ENCODE measurements around the gene PDE4D. TPM values are rescaled to one million over a fixed set of nuclear protein-coding genes. Genes with fewer than 3 reads are reported as not detected.

Gene PDE4D
- total RNA-seq, 2 experiments from 2014 or later, result 164 to 175 TPM

GRCh38 chr5:59525957-59526356 lies 367.6 kb downstream of the PDE4D start:
- no peak overlapping the region for H3K4me3 Mint-ChIP-seq
- H3K27ac ChIP-seq (ENCODE audit: low read depth in 1 of 2, low read length in 2 of 2), result no peak overlapping the region
- TF ChIP-seq CTCF (IDR thresholded peaks at IDR 0.05), result no peak
- no peaks in the 10 kb centered on the region for H3K27me3 ChIP-seq (ENCODE audit: control insufficient read depth in 1 of 2, insufficient read depth in 2 of 2, low read length in 2 of 2)
- H3K4me1 Mint-ChIP-seq (ENCODE audit: low read depth), result no peaks in the 10 kb centered on the region
- no peaks in the 10 kb centered on the region for H3K27me3 Mint-ChIP-seq
- CTCF ChIA-PET, result no interaction called here
- no peaks in the 10 kb centered on the region for H3K9me3 ChIP-seq (ENCODE audit: control insufficient read depth in 1 of 2, insufficient read depth in 1 of 2, low read length in 2 of 2)
- peaks cover 4% of the 10 kb centered on the region for H3K9me3 Mint-ChIP-seq
- H3K4me1 ChIP-seq (ENCODE audit: insufficient read depth, low read length), result no peaks in the 10 kb centered on the region
- POLR2A ChIA-PET, result no interaction called here
- intact Hi-C loops (cut with DNase I, micrococcal nuclease), result no loop called here
- H3K36me3 ChIP-seq (ENCODE audit: insufficient read depth, low read length), result no peaks in the 10 kb centered on the region
- no peak overlapping the region for H3K4me3 ChIP-seq (ENCODE audit: low read length)
- ATAC-seq (ENCODE audit: poor library complexity) (no peak), DNase-seq (no peak)
- H3K36me3 Mint-ChIP-seq (ENCODE audit: low read depth), result no peaks in the 10 kb centered on the region
- H3K27ac Mint-ChIP-seq, result no peak overlapping the region

DNA sequence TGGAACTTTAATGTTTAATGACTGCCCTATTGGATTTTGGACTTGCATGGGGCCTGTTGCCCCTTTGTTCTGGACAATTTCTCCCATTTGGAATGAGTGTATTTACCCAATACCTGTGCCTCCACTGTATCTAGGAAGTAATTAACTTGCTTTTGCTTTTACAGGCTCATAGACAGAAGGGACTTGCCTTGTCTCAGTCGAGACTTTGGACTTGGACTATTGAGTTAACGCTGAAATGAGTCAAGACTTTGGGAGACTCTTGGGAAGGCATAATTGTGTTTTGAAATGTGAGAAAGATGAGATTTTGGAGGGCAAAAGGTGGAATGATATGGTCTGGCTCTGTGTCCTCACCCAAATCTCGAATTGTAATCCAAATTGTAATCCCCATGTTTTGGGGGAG lies 368.2 kb downstream of the PDE4D start:
- Histone ChIP-seq H3K27me3 (ENCODE audit: control insufficient read depth in 1 of 2, insufficient read depth in 2 of 2, low read length in 2 of 2) (no peaks in the 10 kb centered on the region), H3K4me3 (ENCODE audit: low read length) (no peak overlapping the region), H3K36me3 (ENCODE audit: insufficient read depth, low read length) (no peaks in the 10 kb centered on the region), H3K9me3 (ENCODE audit: control insufficient read depth in 1 of 2, insufficient read depth in 1 of 2, low read length in 2 of 2) (no peaks in the 10 kb centered on the region), H3K27ac (ENCODE audit: low read depth in 1 of 2, low read length in 2 of 2) (no peak overlapping the region), H3K4me1 (ENCODE audit: insufficient read depth, low read length) (no peaks in the 10 kb centered on the region)
- POLR2A ChIA-PET, result no interaction called here
- H3K4me1 Mint-ChIP-seq (ENCODE audit: low read depth), result no peaks in the 10 kb centered on the region
- H3K9me3 Mint-ChIP-seq, result peaks cover 4% of the 10 kb centered on the region
- H3K27ac Mint-ChIP-seq, result no peak overlapping the region
- no peak for TF ChIP-seq CTCF (IDR thresholded peaks at IDR 0.05)
- no peak overlapping the region for H3K4me3 Mint-ChIP-seq
- H3K27me3 Mint-ChIP-seq, result no peaks in the 10 kb centered on the region
- ATAC-seq (ENCODE audit: poor library complexity) (no peak), DNase-seq (no peak)
- intact Hi-C loops (cut with DNase I, micrococcal nuclease), result no loop called here
- CTCF ChIA-PET, result no interaction called here
- no peaks in the 10 kb centered on the region for H3K36me3 Mint-ChIP-seq (ENCODE audit: low read depth)

DNA sequence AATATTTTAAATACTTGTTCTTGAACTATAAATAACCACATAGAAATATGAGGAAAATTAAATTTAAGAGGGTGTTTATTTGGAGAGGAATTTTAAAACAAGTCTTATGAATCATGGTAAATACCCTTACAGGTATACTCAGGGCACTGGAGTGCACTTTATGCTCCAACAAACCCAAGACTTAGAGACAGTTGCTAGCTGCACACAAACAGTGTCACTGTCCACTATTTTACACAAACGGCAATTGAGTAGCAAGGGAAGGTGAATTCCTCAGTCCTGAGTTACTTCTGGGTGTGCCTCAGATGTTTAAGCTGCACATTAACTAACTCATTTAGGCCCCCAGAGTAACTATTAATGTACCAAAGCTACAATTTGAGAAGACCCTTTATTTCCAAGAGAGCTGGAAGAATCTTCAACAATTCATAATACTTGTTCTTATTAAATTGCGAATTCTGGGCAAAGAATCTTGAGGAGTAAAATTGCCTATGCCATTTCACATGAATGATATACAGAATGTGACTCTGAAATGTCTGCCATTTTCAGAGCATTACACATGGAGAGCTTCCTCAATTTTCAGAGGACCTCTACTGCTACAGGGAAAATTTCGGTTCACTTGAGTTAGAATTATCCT lies 371.2 kb downstream of the PDE4D start:
- no peaks in the 10 kb centered on the region for H3K36me3 Mint-ChIP-seq (ENCODE audit: low read depth)
- intact Hi-C loops (cut with DNase I, micrococcal nuclease), result no loop called here
- Histone ChIP-seq H3K4me1 (ENCODE audit: insufficient read depth, low read length) (no peaks in the 10 kb centered on the region), H3K4me3 (ENCODE audit: low read length) (no peak overlapping the region), H3K36me3 (ENCODE audit: insufficient read depth, low read length) (no peaks in the 10 kb centered on the region), H3K27me3 (ENCODE audit: control insufficient read depth in 1 of 2, insufficient read depth in 2 of 2, low read length in 2 of 2) (no peaks in the 10 kb centered on the region), H3K9me3 (ENCODE audit: control insufficient read depth in 1 of 2, insufficient read depth in 1 of 2, low read length in 2 of 2) (no peaks in the 10 kb centered on the region), H3K27ac (ENCODE audit: low read depth in 1 of 2, low read length in 2 of 2) (no peak overlapping the region)
- H3K27ac Mint-ChIP-seq, result no peak overlapping the region
- H3K9me3 Mint-ChIP-seq, result peaks cover 4% of the 10 kb centered on the region
- ATAC-seq (ENCODE audit: poor library complexity), result no peak
- H3K4me3 Mint-ChIP-seq, result no peak overlapping the region
- no peak for DNase-seq
- TF ChIP-seq CTCF (IDR thresholded peaks at IDR 0.05), result no peak
- ChIA-PET CTCF (no interaction called here), POLR2A (no interaction called here)
- no peaks in the 10 kb centered on the region for H3K27me3 Mint-ChIP-seq
- no peaks in the 10 kb centered on the region for H3K4me1 Mint-ChIP-seq (ENCODE audit: low read depth)
